ENCODE measurements around the gene TFCP2L1.
"Not testable (repeated sequence)": the region's sequence is repeated elsewhere in the genome, so short reads cannot be mapped to it uniquely, and the experiment has no call there.

Gene TFCP2L1

DNA sequence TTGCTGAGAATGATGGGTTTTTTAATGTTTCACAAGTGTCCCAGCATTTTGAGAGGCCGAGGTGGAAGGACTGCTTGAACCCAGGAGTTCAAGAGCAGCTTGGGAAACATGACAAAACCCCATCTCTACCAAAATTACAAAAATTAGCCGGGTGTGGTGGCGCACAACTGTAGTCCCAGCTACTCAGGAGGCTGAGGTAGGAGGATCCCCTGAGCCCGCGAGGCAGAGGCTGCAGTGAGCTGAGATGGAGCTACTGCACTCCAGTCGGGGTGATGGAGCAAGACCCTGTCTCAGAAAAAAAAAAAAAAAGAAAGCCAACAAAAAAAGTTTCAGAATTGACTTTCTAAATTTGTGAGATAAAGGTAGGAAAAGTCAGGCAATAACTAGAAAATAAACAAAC, 8.7 kb downstream of the TFCP2L1 start:
- Histone ChIP-seq H3K79me2 (ENCODE audit: insufficient read depth, low read length) (no peaks in the 10 kb centered on the region), H3F3A (ENCODE audit: insufficient read depth, low read length) (no peaks in the 10 kb centered on the region), H3K9me3 (ENCODE audit: low read length) (no peaks in the 10 kb centered on the region), H3K4me3 (ENCODE audit: low read depth, low read length, poor library complexity, severe bottlenecking) (no peak overlapping the region), H3K27me3 (ENCODE audit: insufficient read depth, low read length) (no peaks in the 10 kb centered on the region), H3K9me2 (ENCODE audit: low read depth, low read length) (no peaks in the 10 kb centered on the region), H3K27ac (ENCODE audit: low read depth, low read length, poor library complexity, severe bottlenecking) (no peak overlapping the region), H4K20me1 (ENCODE audit: insufficient read depth, low read length) (no peaks in the 10 kb centered on the region), H3K9ac (ENCODE audit: low read length) (no peak overlapping the region), H3K4me1 (ENCODE audit: insufficient read depth, low read length, severe bottlenecking) (no peaks in the 10 kb centered on the region), H3K36me3 (ENCODE audit: insufficient read depth, low read length) (no peaks in the 10 kb centered on the region), H3K4me2 (ENCODE audit: low read length) (no peak overlapping the region), H2AFZ (ENCODE audit: low read length) (no peak overlapping the region)
- TF ChIP-seq, protein P1, sequence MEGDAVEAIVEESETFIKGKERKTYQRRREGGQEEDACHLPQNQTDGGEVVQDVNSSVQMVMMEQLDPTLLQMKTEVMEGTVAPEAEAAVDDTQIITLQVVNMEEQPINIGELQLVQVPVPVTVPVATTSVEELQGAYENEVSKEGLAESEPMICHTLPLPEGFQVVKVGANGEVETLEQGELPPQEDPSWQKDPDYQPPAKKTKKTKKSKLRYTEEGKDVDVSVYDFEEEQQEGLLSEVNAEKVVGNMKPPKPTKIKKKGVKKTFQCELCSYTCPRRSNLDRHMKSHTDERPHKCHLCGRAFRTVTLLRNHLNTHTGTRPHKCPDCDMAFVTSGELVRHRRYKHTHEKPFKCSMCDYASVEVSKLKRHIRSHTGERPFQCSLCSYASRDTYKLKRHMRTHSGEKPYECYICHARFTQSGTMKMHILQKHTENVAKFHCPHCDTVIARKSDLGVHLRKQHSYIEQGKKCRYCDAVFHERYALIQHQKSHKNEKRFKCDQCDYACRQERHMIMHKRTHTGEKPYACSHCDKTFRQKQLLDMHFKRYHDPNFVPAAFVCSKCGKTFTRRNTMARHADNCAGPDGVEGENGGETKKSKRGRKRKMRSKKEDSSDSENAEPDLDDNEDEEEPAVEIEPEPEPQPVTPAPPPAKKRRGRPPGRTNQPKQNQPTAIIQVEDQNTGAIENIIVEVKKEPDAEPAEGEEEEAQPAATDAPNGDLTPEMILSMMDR (IDR thresholded peaks at IDR 0.05; ENCODE audit: low read length): no peak
- TF ChIP-seq EZH2 (IDR thresholded peaks at IDR 0.05; ENCODE audit: borderline replicate concordance, low read length): no peak

DNA sequence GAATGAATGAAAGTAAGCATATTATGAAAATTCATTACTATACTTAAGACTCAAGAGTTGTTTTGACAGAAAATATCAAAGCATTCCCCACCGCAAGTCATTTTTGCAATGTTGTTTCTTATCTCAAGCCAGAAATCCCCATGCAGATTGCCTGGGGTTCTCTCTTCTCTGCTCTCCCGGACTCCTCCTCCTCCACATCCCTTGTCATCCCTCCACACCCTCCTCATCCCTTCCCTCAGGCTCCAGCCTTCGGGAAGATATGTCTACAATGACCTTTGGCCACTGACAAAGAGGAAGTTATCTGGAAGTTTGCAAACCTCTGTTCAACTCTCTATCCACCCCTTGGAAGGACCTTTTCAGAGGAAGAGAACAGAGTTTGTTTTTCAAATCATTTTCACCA, 11.9 kb downstream of the TFCP2L1 start:
- Histone ChIP-seq H3K9ac (ENCODE audit: low read length) (no peak overlapping the region), H3K4me3 (ENCODE audit: low read depth, low read length, poor library complexity, severe bottlenecking) (no peak overlapping the region)
- TF ChIP-seq EZH2 (IDR thresholded peaks at IDR 0.05; ENCODE audit: borderline replicate concordance, low read length): no peak
- TF ChIP-seq, protein P1 (IDR thresholded peaks at IDR 0.05; ENCODE audit: low read length): no peak

DNA sequence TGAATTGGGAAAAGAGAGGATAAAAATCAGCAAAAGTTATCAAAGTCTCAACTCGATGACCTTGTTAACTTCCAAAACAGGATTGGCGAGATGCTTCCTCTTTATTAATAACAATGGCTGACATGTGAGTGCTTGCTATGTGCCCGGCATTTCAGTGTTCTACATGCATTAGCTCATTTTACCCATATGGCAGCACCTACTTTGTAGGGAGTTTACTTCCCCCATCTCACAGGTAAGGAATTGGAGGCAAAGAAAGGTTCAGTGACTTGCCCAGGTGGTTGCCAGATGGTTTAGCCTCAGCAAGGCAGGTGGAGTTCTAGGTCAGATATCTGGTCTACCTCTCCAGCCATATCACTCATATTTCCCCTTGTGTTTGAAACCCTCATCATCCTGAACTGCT, 12.4 kb downstream of the TFCP2L1 start:
- H3K4me2 ChIP-seq (ENCODE audit: low read length): no peak overlapping the region
- H2AFZ ChIP-seq (ENCODE audit: low read length): no peak overlapping the region
- H3K9ac ChIP-seq (ENCODE audit: low read length): no peak overlapping the region
- H3K9me3 ChIP-seq (ENCODE audit: low read length): no peaks in the 10 kb centered on the region
- no peaks in the 10 kb centered on the region for H4K20me1 ChIP-seq (ENCODE audit: insufficient read depth, low read length)
- TF ChIP-seq, protein P1 (IDR thresholded peaks at IDR 0.05; ENCODE audit: low read length): no peak
- no peak for TF ChIP-seq EZH2 (IDR thresholded peaks at IDR 0.05; ENCODE audit: borderline replicate concordance, low read length)
- no peaks in the 10 kb centered on the region for H3K9me2 ChIP-seq (ENCODE audit: low read depth, low read length)
- no peak overlapping the region for H3K27ac ChIP-seq (ENCODE audit: low read depth, low read length, poor library complexity, severe bottlenecking)
- H3K36me3 ChIP-seq (ENCODE audit: insufficient read depth, low read length): no peaks in the 10 kb centered on the region
- no peaks in the 10 kb centered on the region for H3K79me2 ChIP-seq (ENCODE audit: insufficient read depth, low read length)
- H3K27me3 ChIP-seq (ENCODE audit: insufficient read depth, low read length): no peaks in the 10 kb centered on the region
- H3K4me3 ChIP-seq (ENCODE audit: low read depth, low read length, poor library complexity, severe bottlenecking): no peak overlapping the region
- H3K4me1 ChIP-seq (ENCODE audit: insufficient read depth, low read length, severe bottlenecking): no peaks in the 10 kb centered on the region
- H3F3A ChIP-seq (ENCODE audit: insufficient read depth, low read length): no peaks in the 10 kb centered on the region

More for the DNA sequence above, 11.9 kb downstream of the TFCP2L1 start:
- Histone ChIP-seq H4K20me1 (ENCODE audit: insufficient read depth, low read length) (no peaks in the 10 kb centered on the region), H2AFZ (ENCODE audit: low read length) (no peak overlapping the region), H3K27me3 (ENCODE audit: insufficient read depth, low read length) (no peaks in the 10 kb centered on the region), H3K79me2 (ENCODE audit: insufficient read depth, low read length) (no peaks in the 10 kb centered on the region), H3F3A (ENCODE audit: insufficient read depth, low read length) (no peaks in the 10 kb centered on the region), H3K4me1 (ENCODE audit: insufficient read depth, low read length, severe bottlenecking) (no peaks in the 10 kb centered on the region), H3K9me3 (ENCODE audit: low read length) (no peaks in the 10 kb centered on the region), H3K36me3 (ENCODE audit: insufficient read depth, low read length) (no peaks in the 10 kb centered on the region), H3K4me2 (ENCODE audit: low read length) (no peak overlapping the region), H3K27ac (ENCODE audit: low read depth, low read length, poor library complexity, severe bottlenecking) (no peak overlapping the region), H3K9me2 (ENCODE audit: low read depth, low read length) (no peaks in the 10 kb centered on the region)

DNA sequence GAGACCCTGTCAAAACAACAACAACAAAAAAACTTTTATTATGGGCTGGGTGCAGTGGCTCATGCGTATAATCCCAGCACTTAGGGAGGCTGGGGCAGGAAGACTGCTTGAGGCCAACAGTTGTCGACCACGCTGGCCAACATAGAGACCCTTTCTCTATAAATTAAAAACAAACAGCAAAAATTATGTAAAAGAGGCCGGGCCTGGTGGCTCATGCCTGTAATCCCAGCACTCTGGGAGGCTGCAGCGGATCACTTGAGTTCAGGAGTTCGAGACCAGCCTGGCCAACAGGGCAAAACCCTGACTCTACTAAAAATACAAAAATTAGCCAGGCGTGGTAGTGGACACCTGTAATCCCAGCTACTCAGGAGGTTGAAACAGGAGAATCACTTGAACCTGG, 15.6 kb downstream of the TFCP2L1 start:
- H3K79me2 ChIP-seq (ENCODE audit: insufficient read depth, low read length); H2AFZ ChIP-seq (ENCODE audit: low read length); H4K20me1 ChIP-seq (ENCODE audit: insufficient read depth, low read length); H3K9me2 ChIP-seq (ENCODE audit: low read depth, low read length); H3K9ac ChIP-seq (ENCODE audit: low read length); H3K4me3 ChIP-seq (ENCODE audit: low read depth, low read length, poor library complexity, severe bottlenecking); H3K36me3 ChIP-seq (ENCODE audit: insufficient read depth, low read length); H3K4me2 ChIP-seq (ENCODE audit: low read length); H3K9me3 ChIP-seq (ENCODE audit: low read length); H3F3A ChIP-seq (ENCODE audit: insufficient read depth, low read length); H3K27ac ChIP-seq (ENCODE audit: low read depth, low read length, poor library complexity, severe bottlenecking); H3K27me3 ChIP-seq (ENCODE audit: insufficient read depth, low read length); H3K4me1 ChIP-seq (ENCODE audit: insufficient read depth, low read length, severe bottlenecking): not testable (repeated sequence)

All from OCI-LY1 (cell line).